ENCODE measurements around the gene TPM4. TPM values are rescaled to one million over a fixed set of nuclear protein-coding genes. Genes with fewer than 3 reads are reported as not detected.

TPM4 gene
- total and polyA plus RNA-seq, 2 of the 13 experiments (the other 11 are each of a cell fraction or from before 2014, with no cell fraction given) = 180 to 188 TPM

DNA sequence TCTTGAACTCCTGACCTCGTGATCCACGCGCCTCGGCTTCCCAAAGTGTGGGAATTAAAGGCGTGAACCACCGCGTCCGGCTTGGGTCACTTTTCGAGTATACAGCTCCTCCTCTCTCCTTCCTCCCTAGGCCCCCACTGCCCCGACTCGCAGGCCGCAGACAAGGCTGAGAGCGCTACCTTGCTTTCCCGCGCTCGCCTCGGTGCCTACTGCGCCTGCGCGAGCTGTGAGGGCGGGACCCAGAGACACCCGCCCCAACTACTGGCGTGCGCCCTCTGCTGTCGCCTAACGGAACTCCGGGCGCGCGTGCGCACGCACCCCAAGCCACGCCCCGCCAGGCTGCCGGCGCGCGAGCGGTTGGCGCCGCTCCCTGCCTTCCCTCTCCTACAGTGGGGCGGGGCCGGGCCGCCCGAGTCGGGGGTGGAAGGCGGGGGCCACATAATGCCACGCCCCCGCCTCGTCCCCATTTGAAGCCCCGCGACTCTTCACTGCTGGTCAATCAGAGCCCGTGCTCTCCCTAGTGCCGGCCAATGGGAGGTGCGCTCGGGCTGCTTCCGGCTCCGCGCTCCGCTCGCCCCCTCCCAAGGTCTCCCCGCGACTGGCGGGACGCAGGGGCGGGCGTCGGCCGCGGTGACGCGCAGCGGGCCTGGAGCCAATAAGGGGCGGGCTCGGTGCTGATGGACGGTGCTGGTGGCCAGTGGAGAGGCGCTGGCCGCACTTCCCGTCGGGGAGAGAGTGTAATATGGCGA, 35.0 kb downstream of the TPM4 start, which contains the start of gene RAB8A (continued):
- TF ChIP-seq ZNF737 (CRISPR knock-in tag; IDR thresholded peaks at IDR 0.05; ENCODE audit: borderline replicate concordance) (no peak), ATF1 (CRISPR knock-in tag; IDR thresholded peaks at IDR 0.05) (peak; percentile 83), MTF2 (CRISPR knock-in tag; IDR thresholded peaks at IDR 0.05; ENCODE audit: borderline replicate concordance) (peak; percentile 47; the same call in 1 of the 2 replicates), ZNF20 (CRISPR knock-in tag; IDR thresholded peaks at IDR 0.05) (no peak), ZFP37 (CRISPR knock-in tag; IDR thresholded peaks at IDR 0.05; ENCODE audit: borderline replicate concordance) (no peak), KAT7 (CRISPR knock-in tag; IDR thresholded peaks at IDR 0.05; ENCODE audit: borderline replicate concordance) (no peak), NR1H2 (CRISPR knock-in tag; IDR thresholded peaks at IDR 0.05; ENCODE audit: borderline replicate concordance, low read depth) (no peak), KLF6 (CRISPR knock-in tag; IDR thresholded peaks at IDR 0.05) (peak; percentile 35; the same call in 1 of the 2 replicates), ZNF382 (CRISPR knock-in tag; IDR thresholded peaks at IDR 0.05; ENCODE audit: borderline replicate concordance) (no peak), ZNF547 (CRISPR knock-in tag; IDR thresholded peaks at IDR 0.05) (peak; percentile 60; the same call in 1 of the 2 replicates), MXD4 (CRISPR knock-in tag; IDR thresholded peaks at IDR 0.05) (peak; percentile 74; the same call in 1 of the 2 replicates), ZNF10 (CRISPR knock-in tag; IDR thresholded peaks at IDR 0.05; ENCODE audit: borderline replicate concordance, low read depth) (no peak), SRSF9 (IDR thresholded peaks at IDR 0.05; ENCODE audit: borderline replicate concordance, insufficient read depth, low read depth, low read length, poor library complexity, severe bottlenecking) (no peak), YEATS2 (CRISPR knock-in tag; IDR thresholded peaks at IDR 0.05; ENCODE audit: borderline replicate concordance) (peak; percentile 64; the same call in 1 of the 2 replicates), CEBPB (IDR thresholded peaks at IDR 0.05; ENCODE audit: borderline replicate concordance, low read depth, low read length) (no peak), ETV6 (CRISPR knock-in tag; conservative IDR thresholded peaks at IDR 0.05) (no peak), AGO1 (IDR thresholded peaks at IDR 0.05; ENCODE audit: low read depth, low read length, poor library complexity, severe bottlenecking) (no peak), ZNF549 (CRISPR knock-in tag; IDR thresholded peaks at IDR 0.05) (no peak), ZNF670 (CRISPR knock-in tag; IDR thresholded peaks at IDR 0.05; ENCODE audit: borderline replicate concordance) (no peak; the same call in 1 of the 2 replicates), NCOA2 (CRISPR knock-in tag; IDR thresholded peaks at IDR 0.05) (peak; percentile 47; the same call in 1 of the 2 replicates), PRPF4 (IDR thresholded peaks at IDR 0.05; ENCODE audit: low read depth, low read length, poor library complexity, severe bottlenecking) (no peak), BRCA1 (CRISPR knock-in tag; IDR thresholded peaks at IDR 0.05) (no peak), ZNF598 (CRISPR knock-in tag; IDR thresholded peaks at IDR 0.05; ENCODE audit: borderline replicate concordance) (no peak), TGIF2 (CRISPR knock-in tag; IDR thresholded peaks at IDR 0.05) (no peak; the same call in 1 of the 2 replicates)
- TF ChIP-seq, protein P1, sequence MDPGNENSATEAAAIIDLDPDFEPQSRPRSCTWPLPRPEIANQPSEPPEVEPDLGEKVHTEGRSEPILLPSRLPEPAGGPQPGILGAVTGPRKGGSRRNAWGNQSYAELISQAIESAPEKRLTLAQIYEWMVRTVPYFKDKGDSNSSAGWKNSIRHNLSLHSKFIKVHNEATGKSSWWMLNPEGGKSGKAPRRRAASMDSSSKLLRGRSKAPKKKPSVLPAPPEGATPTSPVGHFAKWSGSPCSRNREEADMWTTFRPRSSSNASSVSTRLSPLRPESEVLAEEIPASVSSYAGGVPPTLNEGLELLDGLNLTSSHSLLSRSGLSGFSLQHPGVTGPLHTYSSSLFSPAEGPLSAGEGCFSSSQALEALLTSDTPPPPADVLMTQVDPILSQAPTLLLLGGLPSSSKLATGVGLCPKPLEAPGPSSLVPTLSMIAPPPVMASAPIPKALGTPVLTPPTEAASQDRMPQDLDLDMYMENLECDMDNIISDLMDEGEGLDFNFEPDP (CRISPR knock-in tag; conservative IDR thresholded peaks at IDR 0.05) = no peak
- TF ChIP-seq, protein P2, sequence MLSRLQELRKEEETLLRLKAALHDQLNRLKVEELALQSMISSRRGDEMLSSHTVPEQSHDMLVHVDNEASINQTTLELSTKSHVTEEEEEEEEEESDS (CRISPR knock-in tag; IDR thresholded peaks at IDR 0.05; ENCODE audit: borderline replicate concordance) = no peak
- TF ChIP-seq, protein P3, sequence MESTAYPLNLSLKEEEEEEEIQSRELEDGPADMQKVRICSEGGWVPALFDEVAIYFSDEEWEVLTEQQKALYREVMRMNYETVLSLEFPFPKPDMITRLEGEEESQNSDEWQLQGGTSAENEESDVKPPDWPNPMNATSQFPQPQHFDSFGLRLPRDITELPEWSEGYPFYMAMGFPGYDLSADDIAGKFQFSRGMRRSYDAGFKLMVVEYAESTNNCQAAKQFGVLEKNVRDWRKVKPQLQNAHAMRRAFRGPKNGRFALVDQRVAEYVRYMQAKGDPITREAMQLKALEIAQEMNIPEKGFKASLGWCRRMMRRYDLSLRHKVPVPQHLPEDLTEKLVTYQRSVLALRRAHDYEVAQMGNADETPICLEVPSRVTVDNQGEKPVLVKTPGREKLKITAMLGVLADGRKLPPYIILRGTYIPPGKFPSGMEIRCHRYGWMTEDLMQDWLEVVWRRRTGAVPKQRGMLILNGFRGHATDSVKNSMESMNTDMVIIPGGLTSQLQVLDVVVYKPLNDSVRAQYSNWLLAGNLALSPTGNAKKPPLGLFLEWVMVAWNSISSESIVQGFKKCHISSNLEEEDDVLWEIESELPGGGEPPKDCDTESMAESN (CRISPR knock-in tag; conservative IDR thresholded peaks at IDR 0.05) = peak; percentile 59

All from HepG2 (cell line).